NCI-H2227 treated with DMSO at 0.1 percent for 48 hours (cell line): ENCODE results near the gene OPALIN.
A peak's percentile ranks its signal among the peaks of the same experiment; 100 is the strongest.
"Not testable (repeated sequence)": the region's sequence is repeated elsewhere in the genome, so short reads cannot be mapped to it uniquely, and the experiment has no call there.

Experiments used
- DNase-seq: peaks from one replicate; lab custom pipeline; 2025; lab: John Stamatoyannopoulos, UW

The OPALIN gene

GRCh38 chr10:96338279-96338925 is 20.4 kb downstream of the OPALIN start:
- no peak for DNase-seq

- no peak for DNase-seq
These were observed 21.7 kb downstream of the OPALIN start for GRCh38 chr10:96337106-96337505.

- DNase-seq = peak; percentile 22
These were observed 23.9 kb downstream of the OPALIN start for GRCh38 chr10:96334616-96335526.

GRCh38 chr10:96333101-96333500 is 25.7 kb downstream of the OPALIN start:
- no peak for DNase-seq

GRCh38 chr10:96327462-96327861 is 31.3 kb downstream of the OPALIN start:
- no peak for DNase-seq

- DNase-seq = no peak
These were observed 33.0 kb downstream of the OPALIN start for GRCh38 chr10:96325719-96326373.

GRCh38 chr10:96324447-96324846 is 34.4 kb downstream of the OPALIN start:
- no peak for DNase-seq

GRCh38 chr10:96322275-96322674 is 36.5 kb downstream of the OPALIN start:
- no peak for DNase-seq

- peak; percentile 81 for DNase-seq
These were observed 37.0 kb downstream of the OPALIN start for GRCh38 chr10:96321822-96322221.

GRCh38 chr10:96319754-96320474 is 38.9 kb downstream of the OPALIN start:
- DNase-seq = peak; percentile 19

- no peak for DNase-seq
These were observed 41.6 kb downstream of the OPALIN start for GRCh38 chr10:96317067-96317833.

GRCh38 chr10:96313344-96313743 is 45.5 kb downstream of the OPALIN start:
- no peak for DNase-seq

GRCh38 chr10:96311180-96311715 is 47.6 kb downstream of the OPALIN start:
- DNase-seq = peak; percentile 2

GRCh38 chr10:96310321-96310669 is 48.5 kb downstream of the OPALIN start:
- no peak for DNase-seq

GRCh38 chr10:96309628-96310320 is 49.0 kb downstream of the OPALIN start:
- DNase-seq = no peak

- not testable (repeated sequence) for DNase-seq
These were observed 49.9 kb downstream of the OPALIN start for GRCh38 chr10:96308854-96309253.

- DNase-seq = no peak
These were observed 52.3 kb downstream of the OPALIN start for GRCh38 chr10:96306516-96306915.

GRCh38 chr10:96305019-96305418 is 53.8 kb downstream of the OPALIN start:
- DNase-seq = no peak

GRCh38 chr10:96304230-96304629 is 54.6 kb downstream of the OPALIN start, which contains the start of gene DNTT:
DNTT (plus strand) TSS chr10:96304434; CDS start chr10:96304498, 64 bp downstream.
- no peak for DNase-seq

- peak; percentile 2 for DNase-seq
These were observed 57.2 kb downstream of the OPALIN start for GRCh38 chr10:96301616-96302015.
